Prostate gland (tissue), 2 donors: ENCODE results near the gene NEBL. TPM values are rescaled to one million over a fixed set of nuclear protein-coding genes. Genes with fewer than 3 reads are reported as not detected.

Source experiments
- DNase-seq: peaks from one replicate; pipeline ENCODE4 v3.0.0-alpha.2; 2019; ENCODE audit warnings: low spot score
- H3K27ac ChIP-seq, 2 donors: fragments of 200-600 bp; sonication (generic); 2 replicates each; pipeline ENCODE4 v1.5.1; 2017 to 2019
- H3K27me3 ChIP-seq: fragments of 200-600 bp; sonication (generic); replicated peaks from 2 replicates; pipeline ENCODE4 v1.5.1; 2019; ENCODE audit not compliant: insufficient read depth
- H3K36me3 ChIP-seq, 2 donors: fragments of 200-600 bp; sonication (generic); 1 replicate in 1 of 2; 2 replicates in 1 of 2; pipeline versions ENCODE4 v1.5.1 to v1.8.1; 2017 to 2019
- H3K4me1 ChIP-seq: fragments of 200-600 bp; sonication (generic); replicated peaks from 2 replicates; pipeline ENCODE4 v1.5.1; 2019
- H3K4me3 ChIP-seq, 2 donors: fragments of 200-600 bp; sonication (generic); 2 replicates each; pipeline ENCODE4 v1.5.1; 2017 to 2019
- H3K9me3 ChIP-seq: fragments of 200-600 bp; sonication (generic); 2 replicates; pipeline ENCODE4 v1.5.1; 2017
- CTCF ChIP-seq, 4 experiments: fragments of 200-600 bp in 2 of 4; fragments of 450-650 bp in 2 of 4; sonication (generic) in 2 of 4; IDR thresholded peaks; 1 replicate in 3 of 4; 2 replicates in 1 of 4; pipeline ENCODE4 v1.5.1; 2016 to 2019; ENCODE audit warnings: antibody characterized with exemption in 4 of 4, mild to moderate bottlenecking in 2 of 4, moderate library complexity in 2 of 4
- POLR2A ChIP-seq: fragments of 450-650 bp; IDR thresholded peaks from one replicate; pipeline ENCODE4 v1.6.1; 2016; ENCODE audit warnings: antibody characterized with exemption, mild to moderate bottlenecking
- POLR2AphosphoS5 ChIP-seq: sonication (generic); formaldehyde crosslinking; IDR thresholded peaks from one replicate; pipeline ENCODE4 v1.6.1; 2017; ENCODE audit warnings: antibody characterized with exemption
- WGBS: methylation state at CpG from one replicate; pipeline ENCODE4 v1.1.5; 2018; 5-methylcytosine and 5-hydroxymethylcytosine counted together
- intact Hi-C: fragments of 100-400 bp; cut with DNase I; formaldehyde crosslinking; loops from one replicate; pipeline ENCODE4 v1.14.2; 2022
- total RNA-seq, 2 donors: library from RNA; depleted of rRNA; stranded (reverse); fragments of >200 nt; gene quantifications; one replicate each; pipeline ENCODE4 v1.1.0, GENCODE V29; 2016

NEBL gene
- total RNA-seq, 2 donors from 2014 or later = 22.5 to 29.0 TPM

- no peaks in the 10 kb centered on the region for H3K9me3 ChIP-seq
- no peak overlapping the region for H3K27ac ChIP-seq
- TF ChIP-seq CTCF (IDR thresholded peaks at IDR 0.05) (no peak), POLR2AphosphoS5 (no peak), POLR2A (no peak)
- H3K4me3 ChIP-seq = no peak overlapping the region
- H3K4me1 ChIP-seq = no peaks in the 10 kb centered on the region
- no peak for DNase-seq
- no peaks in the 10 kb centered on the region for H3K27me3 ChIP-seq
- no peaks in the 10 kb centered on the region for H3K36me3 ChIP-seq
- intact Hi-C loops = no loop called here
These were observed 39.3 kb upstream of the NEBL start for GRCh38 chr10:20936396-20936795.

- H3K36me3 ChIP-seq = no peaks in the 10 kb centered on the region
- H3K9me3 ChIP-seq = no peaks in the 10 kb centered on the region
- WGBS = 23% methylated on average over 2 of the region's 2 CpGs
- no peaks in the 10 kb centered on the region for H3K4me1 ChIP-seq
- TF ChIP-seq POLR2AphosphoS5 (no peak), POLR2A (no peak), CTCF (IDR thresholded peaks at IDR 0.05) (no peak)
- intact Hi-C loops = no loop called here
- no peak overlapping the region for H3K4me3 ChIP-seq
- DNase-seq = no peak
- no peaks in the 10 kb centered on the region for H3K27me3 ChIP-seq
- H3K27ac ChIP-seq = no peak overlapping the region
These were observed 38.8 kb upstream of the NEBL start for GRCh38 chr10:20935931-20936330.

- Histone ChIP-seq H3K27me3 (no peaks in the 10 kb centered on the region), H3K4me1 (no peaks in the 10 kb centered on the region), H3K36me3 (no peaks in the 10 kb centered on the region), H3K4me3 (no peak overlapping the region), H3K27ac (no peak overlapping the region), H3K9me3 (no peaks in the 10 kb centered on the region)
- TF ChIP-seq CTCF (IDR thresholded peaks at IDR 0.05) = no peak
- no peak for DNase-seq
- 82% methylated on average over 8 of the region's 8 CpGs for WGBS
- intact Hi-C loops = no loop called here
These were observed 38.2 kb upstream of the NEBL start for GRCh38 chr10:20935301-20935700.

- Histone ChIP-seq H3K36me3 (no peaks in the 10 kb centered on the region), H3K27ac (no peak overlapping the region), H3K27me3 (no peaks in the 10 kb centered on the region), H3K4me3 (no peak overlapping the region), H3K4me1 (no peaks in the 10 kb centered on the region), H3K9me3 (no peaks in the 10 kb centered on the region)
- intact Hi-C loops = no loop called here
- WGBS = 77% methylated on average over 2 of the region's 2 CpGs
- TF ChIP-seq POLR2AphosphoS5 = no peak
- TF ChIP-seq POLR2A = no peak
- no peak for TF ChIP-seq CTCF (IDR thresholded peaks at IDR 0.05)
- DNase-seq = no peak
These were observed 36.6 kb upstream of the NEBL start for GRCh38 chr10:20933705-20934104.

- Histone ChIP-seq H3K9me3 (no peaks in the 10 kb centered on the region), H3K4me1 (no peaks in the 10 kb centered on the region), H3K36me3 (no peaks in the 10 kb centered on the region), H3K27ac (no peak overlapping the region), H3K4me3 (no peak overlapping the region), H3K27me3 (no peaks in the 10 kb centered on the region)
- WGBS = 93% methylated on average over 5 of the region's 5 CpGs
- intact Hi-C loops = no loop called here
- TF ChIP-seq POLR2A (no peak), POLR2AphosphoS5 (no peak), CTCF (IDR thresholded peaks at IDR 0.05) (no peak)
- no peak for DNase-seq
These were observed 35.6 kb upstream of the NEBL start for GRCh38 chr10:20932606-20933126.
